Muscle of leg (tissue), 11 donors: Measurements from ENCODE around the gene SEZ6. TPM values are rescaled to one million over a fixed set of nuclear protein-coding genes. Genes with fewer than 3 reads are reported as not detected.

Source experiments
- DNase-seq: peaks from one replicate; pipeline ENCODE4 v3.0.0; 2013
- H3K27ac ChIP-seq: one replicate; pipeline ENCODE4 v1.5.1; 2013; ENCODE audit warnings: mild to moderate bottlenecking, low read length, control low read depth
- H3K27me3 ChIP-seq: one replicate; pipeline ENCODE4 v1.6.1; 2013; ENCODE audit warnings: low read length; ENCODE audit not compliant: control insufficient read depth, insufficient read depth
- H3K36me3 ChIP-seq: one replicate; pipeline ENCODE4 v1.6.1; 2013; ENCODE audit warnings: low read length; ENCODE audit not compliant: control insufficient read depth, insufficient read depth
- H3K4me1 ChIP-seq: one replicate; pipeline ENCODE4 v1.6.1; 2013; ENCODE audit warnings: low read length; ENCODE audit not compliant: control insufficient read depth, insufficient read depth
- H3K4me3 ChIP-seq: one replicate; pipeline ENCODE4 v1.5.1; 2013; ENCODE audit warnings: low read length, control low read depth
- H3K9me3 ChIP-seq: replicated peaks from 2 replicates; pipeline ENCODE4 v1.6.1; 2013; ENCODE audit warnings: low read depth, low read length; ENCODE audit not compliant: control insufficient read depth
- WGBS: methylation state at CpG from one replicate; pipeline ENCODE4 v1.1.5; 2013; ENCODE audit warnings: missing lambda C conversion rate; ENCODE audit not compliant: insufficient coverage; 5-methylcytosine and 5-hydroxymethylcytosine counted together
- polyA plus RNA-seq, 8 donors: library from polyadenylated mRNA; unstranded; fragments of 120-200 nt; gene quantifications; one replicate each; pipeline versions ENCODE4 v1.2.1 to v1.2.3, GENCODE V29; 2013; ENCODE audit warnings: inconsistent platforms in 1 of 8, low replicate concordance in 1 of 8; ENCODE audit not compliant: insufficient read length in 8 of 8, insufficient read depth in 1 of 8
- total RNA-seq: library from RNA; stranded (reverse); fragments of 120-200 nt; gene quantifications from one replicate; pipeline ENCODE4 v1.2.4, GENCODE V29; 2013

The SEZ6 gene
- total and polyA plus RNA-seq, 9 donors: 0.04 to 0.44 (median 0.27) TPM

DNA sequence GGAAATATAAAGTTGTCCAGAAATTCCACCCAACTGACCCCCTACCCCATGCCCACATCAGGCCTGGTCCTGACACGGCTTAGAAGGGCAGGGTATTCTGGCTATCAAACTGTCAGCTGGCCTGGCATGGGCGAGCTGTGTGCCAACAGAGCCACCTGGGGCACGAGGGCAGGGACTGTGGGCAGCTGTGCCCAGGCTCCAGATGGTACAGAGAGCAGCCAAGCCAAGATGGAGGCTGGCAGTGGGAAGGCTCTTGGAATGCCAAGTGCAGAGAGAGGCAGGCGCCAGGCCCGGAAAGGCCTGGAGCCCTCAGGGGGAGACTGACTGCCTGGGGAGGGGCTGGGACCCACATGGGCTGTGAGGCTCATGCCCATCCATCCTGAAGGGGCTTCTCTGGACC lies 30.2 kb downstream of the SEZ6 start:
- Histone ChIP-seq H3K27me3 (peaks cover 28% of the 10 kb centered on the region), H3K27ac (no peak overlapping the region), H3K36me3 (no peaks in the 10 kb centered on the region), H3K4me3 (no peak overlapping the region), H3K9me3 (no peaks in the 10 kb centered on the region), H3K4me1 (peaks cover 44% of the 10 kb centered on the region)
- no peak for DNase-seq
- WGBS: 63% methylated on average over 5 of the region's 5 CpGs

GRCh38 chr17:28975031-28975430 lies 30.8 kb downstream of the SEZ6 start:
- no peak overlapping the region for H3K4me3 ChIP-seq
- WGBS: 95% methylated on average over 2 of the region's 2 CpGs
- H3K27ac ChIP-seq: no peak overlapping the region
- no peak for DNase-seq
- H3K9me3 ChIP-seq: no peaks in the 10 kb centered on the region
- no peaks in the 10 kb centered on the region for H3K36me3 ChIP-seq
- H3K27me3 ChIP-seq: peaks cover 32% of the 10 kb centered on the region
- H3K4me1 ChIP-seq: peaks cover 50% of the 10 kb centered on the region

DNA sequence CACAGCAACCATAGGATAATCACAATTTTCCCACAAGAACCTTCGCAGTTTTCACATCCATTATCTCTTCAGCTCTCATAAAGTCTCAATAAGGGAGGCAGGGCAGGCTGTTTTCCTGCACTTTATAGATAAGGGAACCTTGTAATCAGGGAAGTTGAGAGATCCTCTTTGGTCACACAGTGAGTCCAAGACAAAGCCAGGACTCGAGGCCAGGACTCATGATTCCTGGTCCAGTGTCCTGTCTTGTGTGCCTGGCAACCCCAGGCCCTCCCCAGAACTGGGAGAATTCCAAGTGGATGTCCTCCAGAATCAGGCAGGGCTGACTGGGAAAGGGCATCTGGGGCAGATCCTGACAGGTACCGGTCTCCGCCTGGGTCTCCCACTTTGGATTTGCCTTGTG lies 31.4 kb downstream of the SEZ6 start:
- H3K27ac ChIP-seq: no peak overlapping the region
- H3K9me3 ChIP-seq: no peaks in the 10 kb centered on the region
- 68% methylated on average over 4 of the region's 4 CpGs for WGBS
- H3K27me3 ChIP-seq: peaks cover 32% of the 10 kb centered on the region
- peaks cover 53% of the 10 kb centered on the region for H3K4me1 ChIP-seq
- H3K4me3 ChIP-seq: no peak overlapping the region
- no peak for DNase-seq
- no peaks in the 10 kb centered on the region for H3K36me3 ChIP-seq

DNA sequence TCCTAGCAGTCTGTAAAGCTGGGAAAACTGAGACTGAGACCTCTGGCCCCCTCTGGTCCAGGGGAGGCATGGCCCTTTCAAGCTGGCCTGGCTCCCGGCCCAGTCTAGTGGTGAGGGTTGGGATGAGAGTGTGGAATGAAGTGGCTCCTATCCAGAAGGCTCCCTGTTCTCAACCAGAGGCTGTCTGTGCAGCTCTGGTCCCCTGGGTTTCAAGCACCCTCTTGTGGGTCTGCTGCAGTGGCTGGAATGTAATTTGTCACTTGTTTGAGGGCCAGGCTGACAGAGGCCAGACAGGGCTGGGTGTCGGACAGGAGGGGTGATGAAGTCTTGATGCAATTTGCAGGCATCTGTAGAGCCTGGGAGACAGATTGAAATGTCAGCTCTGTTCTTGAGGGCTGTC lies 32.4 kb downstream of the SEZ6 start:
- Histone ChIP-seq H3K27ac (no peak overlapping the region), H3K4me3 (no peak overlapping the region), H3K9me3 (no peaks in the 10 kb centered on the region), H3K36me3 (no peaks in the 10 kb centered on the region), H3K4me1 (peaks cover 57% of the 10 kb centered on the region), H3K27me3 (peaks cover 31% of the 10 kb centered on the region)
- DNase-seq: peak; percentile 50
- WGBS: 23% methylated on average over 2 of the region's 2 CpGs

DNA sequence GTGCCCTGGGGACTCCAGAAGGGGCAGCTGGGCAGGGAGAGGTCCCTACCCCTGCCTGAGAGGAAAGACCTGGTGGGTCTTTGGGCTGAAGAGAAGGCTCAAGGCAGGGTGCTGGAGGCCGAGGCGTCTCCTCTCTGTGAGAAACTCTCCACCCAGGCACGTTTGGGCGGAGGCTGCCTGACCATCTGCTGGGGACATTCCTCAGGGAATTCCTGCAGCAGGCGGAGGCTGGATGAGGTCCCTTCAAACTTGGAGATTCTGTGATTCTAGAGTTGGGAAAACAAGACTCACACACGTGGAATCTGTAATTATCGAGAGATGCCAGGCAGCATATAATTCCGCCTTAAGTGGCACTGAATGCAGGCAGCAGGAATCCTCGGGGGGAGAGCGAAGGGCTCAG lies 33.4 kb downstream of the SEZ6 start:
- Histone ChIP-seq H3K27ac (no peak overlapping the region), H3K36me3 (no peaks in the 10 kb centered on the region), H3K27me3 (peaks cover 21% of the 10 kb centered on the region), H3K9me3 (no peaks in the 10 kb centered on the region), H3K4me1 (peaks cover 66% of the 10 kb centered on the region), H3K4me3 (no peak overlapping the region)
- 46% methylated on average over 6 of the region's 10 CpGs for WGBS
- peak; percentile 54 for DNase-seq

GRCh38 chr17:28970879-28971278 lies 35.0 kb downstream of the SEZ6 start:
- 20% methylated on average over 3 of the region's 6 CpGs for whole genome bisulfite sequencing
- Histone ChIP-seq H3K27ac (no peak overlapping the region), H3K4me3 (no peak overlapping the region), H3K9me3 (no peaks in the 10 kb centered on the region), H3K27me3 (peaks cover 13% of the 10 kb centered on the region), H3K36me3 (no peaks in the 10 kb centered on the region), H3K4me1 (peaks cover 65% of the 10 kb centered on the region)
- DNase-seq: peak; percentile 91

DNA sequence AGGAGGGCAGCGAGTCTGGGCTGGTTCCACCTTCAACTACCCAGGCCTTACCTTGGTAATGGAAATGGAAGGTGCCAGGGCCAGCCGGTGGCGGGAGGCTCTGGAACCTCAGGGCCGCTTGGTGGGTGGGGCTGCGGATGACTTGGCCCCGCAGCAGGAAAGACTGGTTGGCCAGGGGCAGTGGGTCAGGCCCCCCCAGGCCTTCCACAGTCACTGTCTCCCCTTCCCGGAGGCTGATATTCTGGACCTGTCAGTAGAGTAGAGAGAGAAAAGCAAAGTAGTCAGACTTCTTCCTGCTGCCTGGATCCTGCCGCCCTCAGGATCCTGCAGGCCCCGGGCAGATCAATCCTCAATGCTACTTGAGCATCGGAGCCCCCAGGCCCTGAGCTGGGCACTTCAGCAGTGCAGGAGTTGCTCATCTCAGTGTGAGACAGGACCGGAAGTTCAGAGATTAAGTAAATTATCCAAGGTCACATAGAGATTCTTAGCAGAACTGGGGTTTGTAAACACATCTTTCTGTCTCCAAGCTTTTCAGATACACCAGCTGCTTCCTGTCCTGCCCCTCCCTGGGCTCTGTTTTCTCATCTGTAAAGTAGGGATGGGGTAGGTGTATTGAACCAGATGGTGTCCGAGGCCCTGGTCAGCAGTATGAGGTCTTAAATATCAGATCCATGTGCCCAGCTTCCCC lies 36.0 kb downstream of the SEZ6 start:
- H3K4me1 ChIP-seq: peaks cover 57% of the 10 kb centered on the region
- H3K36me3 ChIP-seq: no peaks in the 10 kb centered on the region
- H3K4me3 ChIP-seq: no peak overlapping the region
- no peak for DNase-seq
- H3K27me3 ChIP-seq: peaks cover 10% of the 10 kb centered on the region
- no peaks in the 10 kb centered on the region for H3K9me3 ChIP-seq
- no peak overlapping the region for H3K27ac ChIP-seq
- 65% methylated on average over 8 of the region's 12 CpGs for WGBS

DNA sequence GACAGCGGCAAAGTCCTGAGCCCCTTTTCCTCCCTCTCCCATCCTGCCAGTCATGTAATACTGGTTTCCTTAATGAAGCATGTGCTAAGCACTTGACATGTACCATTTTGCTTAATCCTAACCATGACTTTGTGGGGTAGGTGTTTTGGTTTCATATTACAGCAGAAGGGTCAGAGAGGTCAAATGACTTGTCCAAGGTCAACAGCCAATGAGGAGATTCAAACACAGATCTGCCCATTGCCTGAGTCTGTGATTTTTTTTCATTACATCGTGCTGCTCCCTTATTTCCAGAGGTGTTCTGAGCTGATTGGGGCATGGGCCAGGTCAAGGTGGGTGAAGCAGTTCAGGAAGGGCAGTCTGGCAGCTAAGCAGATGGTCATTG lies 36.9 kb downstream of the SEZ6 start:
- no peak for DNase-seq
- Histone ChIP-seq H3K27ac (no peak overlapping the region), H3K9me3 (no peaks in the 10 kb centered on the region), H3K4me1 (peaks cover 50% of the 10 kb centered on the region), H3K4me3 (no peak overlapping the region), H3K36me3 (no peaks in the 10 kb centered on the region), H3K27me3 (peaks cover 10% of the 10 kb centered on the region)
- WGBS: no CpG with 5 or more reads among the region's 2 CpGs

DNA sequence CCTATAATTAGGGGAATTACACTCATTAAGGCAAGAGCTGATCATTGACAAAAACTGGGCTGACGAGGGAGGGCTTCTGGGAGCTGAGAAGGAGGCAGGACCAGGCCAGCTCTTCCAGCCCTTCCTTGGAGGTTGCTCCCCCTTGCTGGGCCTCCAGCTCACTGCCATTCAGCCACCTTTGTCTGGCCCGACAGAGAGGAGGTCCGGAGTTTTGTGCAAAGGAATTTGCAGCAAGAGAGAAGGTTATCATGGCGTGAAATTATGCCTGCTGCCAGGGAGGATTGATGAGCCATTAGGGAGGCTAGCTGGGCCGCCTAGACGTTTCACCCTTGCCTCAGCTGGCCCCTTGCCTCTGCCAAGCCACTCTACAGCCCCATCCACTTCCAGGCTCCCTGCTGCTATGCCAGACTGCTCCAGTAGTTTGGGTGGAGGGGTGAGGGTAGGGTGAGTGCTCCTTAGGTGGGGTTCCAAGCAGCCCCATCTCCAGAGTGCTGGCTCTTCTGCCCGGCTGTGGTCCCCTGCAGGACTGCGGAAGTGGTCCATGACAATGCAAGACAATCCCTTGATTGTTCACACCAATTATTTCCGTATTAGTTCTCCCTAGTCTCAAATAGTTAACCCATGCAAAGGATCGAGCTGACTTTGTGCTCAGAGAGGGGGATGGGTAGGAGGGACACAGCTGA lies 37.5 kb downstream of the SEZ6 start:
- WGBS: 40% methylated on average over 1 of the region's 10 CpGs
- H3K27me3 ChIP-seq: peaks cover 12% of the 10 kb centered on the region
- H3K9me3 ChIP-seq: no peaks in the 10 kb centered on the region
- DNase-seq: no peak
- no peak overlapping the region for H3K4me3 ChIP-seq
- no peak overlapping the region for H3K27ac ChIP-seq
- H3K4me1 ChIP-seq: peaks cover 45% of the 10 kb centered on the region
- no peaks in the 10 kb centered on the region for H3K36me3 ChIP-seq

GRCh38 chr17:28967221-28968135 lies 38.4 kb downstream of the SEZ6 start:
- Histone ChIP-seq H3K9me3 (no peaks in the 10 kb centered on the region), H3K36me3 (no peaks in the 10 kb centered on the region), H3K27me3 (peaks cover 12% of the 10 kb centered on the region), H3K4me3 (no peak overlapping the region), H3K4me1 (peaks cover 36% of the 10 kb centered on the region), H3K27ac (no peak overlapping the region)
- WGBS: 50% methylated on average over 1 of the region's 7 CpGs
- DNase-seq: no peak
